Measurements from ENCODE around the gene RBBP8NL. TPM values are rescaled to one million over a fixed set of nuclear protein-coding genes. Genes with fewer than 3 reads are reported as not detected.

RBBP8NL gene, protein sequence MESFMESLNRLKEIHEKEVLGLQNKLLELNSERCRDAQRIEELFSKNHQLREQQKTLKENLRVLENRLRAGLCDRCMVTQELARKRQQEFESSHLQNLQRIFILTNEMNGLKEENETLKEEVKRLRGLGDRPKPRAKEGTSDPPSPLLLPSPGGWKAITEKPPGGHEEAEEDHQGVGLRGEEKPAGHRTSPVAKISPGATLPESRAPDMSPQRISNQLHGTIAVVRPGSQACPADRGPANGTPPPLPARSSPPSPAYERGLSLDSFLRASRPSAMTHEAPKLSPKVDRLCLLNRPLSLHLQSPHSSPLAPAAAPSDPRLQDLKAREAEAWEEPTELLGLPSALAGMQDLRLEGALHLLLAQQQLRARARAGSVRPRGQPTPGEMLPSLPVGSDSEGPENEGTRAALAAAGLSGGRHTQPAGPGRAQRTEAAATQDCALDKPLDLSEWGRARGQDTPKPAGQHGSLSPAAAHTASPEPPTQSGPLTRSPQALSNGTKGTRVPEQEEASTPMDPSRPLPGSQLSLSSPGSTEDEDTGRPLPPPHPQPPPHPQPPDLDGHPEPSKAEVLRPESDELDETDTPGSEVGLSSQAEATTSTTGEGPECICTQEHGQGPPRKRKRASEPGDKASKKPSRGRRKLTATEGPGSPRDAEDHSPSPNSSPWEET
- total RNA-seq (2014; rRNA removed; shearing (Covaris generic)), result not detected in 2 replicates

DNA sequence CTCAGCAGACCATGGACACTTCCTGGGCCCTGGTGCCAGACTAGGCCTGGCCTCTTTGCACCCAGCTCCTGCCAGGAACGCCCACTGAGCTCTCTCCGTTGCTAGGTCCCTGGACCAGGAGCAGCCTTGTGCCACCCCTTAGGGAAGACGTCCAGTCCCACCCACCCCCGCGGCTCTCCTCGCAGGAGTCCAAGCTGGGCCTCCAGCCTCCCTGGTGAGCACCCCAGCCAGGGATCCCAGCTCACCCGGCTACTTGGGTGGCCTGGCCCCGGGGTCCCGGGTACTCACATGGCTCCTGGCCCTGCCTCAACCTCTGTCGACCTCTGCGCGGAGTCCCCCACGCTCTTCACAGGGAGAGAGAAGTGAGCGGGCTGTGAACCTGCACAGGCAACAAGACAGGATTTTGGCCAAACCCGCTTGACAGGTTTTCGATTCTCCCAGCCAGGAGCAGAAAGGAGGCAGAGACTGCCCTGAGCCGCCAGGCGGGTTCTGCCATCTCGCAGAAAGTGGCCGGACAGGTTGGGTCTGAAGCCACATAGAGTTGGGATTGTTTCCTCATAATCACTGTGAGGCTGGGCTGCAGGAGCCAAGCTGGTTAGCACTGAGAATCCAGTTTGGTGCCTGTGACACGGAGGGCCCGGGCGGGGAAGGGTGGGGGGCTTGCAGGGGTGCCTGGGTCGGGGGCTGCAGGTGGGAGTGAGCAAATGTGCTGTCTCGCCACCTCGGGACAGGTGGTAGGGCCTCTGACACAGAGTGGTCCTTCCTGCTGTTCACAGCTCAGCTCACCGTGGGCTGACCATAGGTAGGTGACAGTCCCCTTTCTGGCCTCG is at the start of gene RBBP8NL:
RBBP8NL (minus strand) TSS at position 368 of the 830 bp plus-strand sequence. CDS start 7,892 bp downstream, outside the sequence.
- H3K27ac ChIP-seq, result no peak within 1 kb of the TSS
- peaks cover 76% of the 10 kb centered on the region for H3K27me3 ChIP-seq
- DNase-seq, result no peak
- H3K9me3 ChIP-seq (replicated peaks), result no peaks in the 10 kb centered on the region
- H3K4me3 ChIP-seq, result no peak within 1 kb of the TSS
- H3K36me3 ChIP-seq, result no peaks in the 10 kb centered on the region
- H3K4me1 ChIP-seq, result no peaks in the 10 kb centered on the region; the same call in 1 of the 2 replicates

DNA sequence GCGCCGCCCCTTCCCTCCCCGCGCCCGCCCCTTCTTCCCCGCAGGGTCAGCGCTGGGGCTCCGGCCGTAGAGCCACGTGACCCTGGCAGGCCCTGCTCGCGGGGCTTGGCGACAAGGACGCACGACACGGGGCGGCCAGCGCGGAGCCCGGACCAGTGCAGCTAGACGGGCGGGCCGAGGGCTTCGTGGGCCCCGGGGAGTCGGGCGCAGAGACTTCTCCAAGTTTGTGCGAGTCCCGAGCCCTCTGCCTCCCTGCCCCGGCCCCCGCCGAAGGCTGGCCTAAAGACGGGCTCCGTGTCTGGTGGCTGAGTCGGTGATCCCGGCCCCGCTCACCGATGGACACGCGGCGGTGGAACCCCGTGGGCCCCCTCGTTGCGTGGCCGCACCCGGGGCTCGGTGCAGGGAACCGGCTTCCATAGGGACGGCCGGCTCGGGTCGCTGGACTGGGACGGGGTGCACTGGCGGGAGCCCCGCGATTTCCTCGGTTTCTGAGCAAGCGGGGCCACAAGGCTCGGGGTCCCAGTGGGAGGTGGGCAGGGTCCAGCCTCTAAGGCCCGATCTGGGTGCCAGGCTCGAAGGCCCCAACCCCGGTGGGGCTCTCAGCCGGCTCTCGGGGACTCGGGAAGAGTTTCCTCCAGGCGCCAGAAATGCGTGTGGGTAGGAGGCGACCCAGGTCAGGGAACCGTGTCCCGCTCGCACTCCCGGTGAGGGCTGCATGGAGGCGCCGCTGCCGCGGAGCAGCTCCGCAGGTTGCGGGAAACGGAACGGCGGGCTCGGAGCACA is 48.9 kb upstream of the RBBP8NL start:
- Histone ChIP-seq H3K36me3 (no peaks in the 10 kb centered on the region), H3K4me1 (no peaks in the 10 kb centered on the region; the same call in 1 of the 2 replicates), H3K27ac (no peak overlapping the region), H3K9me3 (replicated peaks) (no peaks in the 10 kb centered on the region), H3K4me3 (no peak overlapping the region), H3K27me3 (peaks cover 43% of the 10 kb centered on the region)
- no peak for DNase-seq

DNA sequence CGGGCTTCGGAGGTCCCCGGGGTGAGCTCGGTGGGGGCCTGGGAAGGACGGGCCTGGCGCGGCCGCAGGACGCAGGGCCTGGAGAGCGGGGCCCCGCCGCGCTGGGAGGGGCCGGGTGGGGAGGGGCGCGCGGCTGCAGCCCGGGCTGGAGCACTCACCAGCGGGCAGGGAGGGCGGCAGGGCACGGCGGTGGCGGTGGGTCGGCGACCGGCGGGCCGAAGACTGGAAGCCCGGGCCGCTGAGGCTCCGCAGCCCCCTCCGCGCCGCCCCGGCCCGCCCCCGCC is 48.4 kb upstream of the RBBP8NL start, which contains the start of gene GATA5:
GATA5 (minus strand) TSS at position 224 of the 284 bp plus-strand sequence. CDS start 474 bp downstream, outside the sequence.
- no peak for DNase-seq
- H3K4me1 ChIP-seq, result no peaks in the 10 kb centered on the region
- no peak within 1 kb of the TSS for H3K4me3 ChIP-seq
- H3K27ac ChIP-seq, result no peak within 1 kb of the TSS
- H3K36me3 ChIP-seq, result no peaks in the 10 kb centered on the region
- no peaks in the 10 kb centered on the region for H3K9me3 ChIP-seq (replicated peaks)
- H3K27me3 ChIP-seq, result peaks cover 43% of the 10 kb centered on the region

DNA sequence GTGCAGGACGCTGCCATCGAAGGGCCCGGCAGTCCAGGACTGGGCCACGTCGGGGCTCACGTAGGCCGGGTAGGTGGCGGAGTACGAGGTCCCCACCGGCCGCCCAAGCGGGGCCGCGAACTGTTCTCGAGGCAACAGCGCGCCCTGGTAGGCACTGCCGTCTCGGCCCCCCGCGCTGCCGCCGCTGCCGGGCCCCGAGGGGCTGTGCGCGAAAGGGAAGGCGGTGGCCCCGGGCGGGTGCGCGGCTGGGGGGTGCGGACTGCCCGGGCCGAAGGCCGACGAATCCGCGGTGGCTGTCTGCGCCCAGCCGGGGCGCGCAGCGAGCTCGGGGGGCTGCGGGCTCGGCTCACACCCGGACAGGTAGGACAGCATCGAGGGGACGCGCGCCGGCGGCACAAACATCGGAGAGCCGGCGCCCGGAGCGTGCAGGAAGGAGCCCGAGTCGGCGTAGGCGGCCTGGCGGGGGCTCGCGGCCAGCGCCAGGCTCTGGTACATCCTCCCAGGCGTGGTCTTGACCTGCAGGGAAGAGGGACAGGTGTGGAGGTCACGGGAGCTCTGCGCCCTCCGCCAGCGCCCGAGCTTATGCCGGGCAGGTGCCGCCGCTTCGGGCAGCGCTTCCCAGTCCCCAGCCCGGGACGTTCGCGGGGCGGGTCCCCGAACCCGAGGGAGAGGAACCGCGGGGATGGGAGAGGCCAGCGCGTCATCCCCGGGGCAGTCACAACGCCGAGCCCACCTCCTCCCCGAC is 47.9 kb upstream of the RBBP8NL start:
- no peaks in the 10 kb centered on the region for H3K4me1 ChIP-seq
- H3K27ac ChIP-seq, result no peak overlapping the region
- no peak for DNase-seq
- no peaks in the 10 kb centered on the region for H3K36me3 ChIP-seq
- peaks cover 43% of the 10 kb centered on the region for H3K27me3 ChIP-seq
- no peaks in the 10 kb centered on the region for H3K9me3 ChIP-seq (replicated peaks)
- H3K4me3 ChIP-seq, result no peak overlapping the region

DNA sequence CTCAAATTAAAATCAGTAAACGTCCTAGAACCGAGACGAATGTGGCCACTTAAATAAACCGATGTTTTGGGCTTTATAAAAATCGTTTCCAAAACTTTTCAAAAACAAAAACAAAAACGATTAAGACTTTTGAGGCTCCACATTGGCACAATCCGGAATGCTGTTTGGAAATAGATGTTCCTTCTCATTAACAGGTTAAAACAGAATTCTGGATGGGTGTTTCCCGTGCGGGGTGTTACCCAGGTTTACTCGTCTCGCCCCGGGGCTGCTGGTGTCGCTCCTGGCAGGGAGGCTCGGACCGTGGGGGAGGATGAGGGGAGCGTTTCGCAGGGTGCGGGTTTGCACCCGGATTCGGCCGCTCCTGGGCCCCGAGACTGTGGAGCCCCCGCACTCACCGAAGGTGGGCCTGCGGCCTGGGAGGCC is 47.3 kb upstream of the RBBP8NL start:
- Histone ChIP-seq H3K36me3 (no peaks in the 10 kb centered on the region), H3K27me3 (peaks cover 46% of the 10 kb centered on the region), H3K4me1 (no peaks in the 10 kb centered on the region), H3K9me3 (replicated peaks) (no peaks in the 10 kb centered on the region), H3K4me3 (no peak overlapping the region), H3K27ac (no peak overlapping the region)
- no peak for DNase-seq

DNA sequence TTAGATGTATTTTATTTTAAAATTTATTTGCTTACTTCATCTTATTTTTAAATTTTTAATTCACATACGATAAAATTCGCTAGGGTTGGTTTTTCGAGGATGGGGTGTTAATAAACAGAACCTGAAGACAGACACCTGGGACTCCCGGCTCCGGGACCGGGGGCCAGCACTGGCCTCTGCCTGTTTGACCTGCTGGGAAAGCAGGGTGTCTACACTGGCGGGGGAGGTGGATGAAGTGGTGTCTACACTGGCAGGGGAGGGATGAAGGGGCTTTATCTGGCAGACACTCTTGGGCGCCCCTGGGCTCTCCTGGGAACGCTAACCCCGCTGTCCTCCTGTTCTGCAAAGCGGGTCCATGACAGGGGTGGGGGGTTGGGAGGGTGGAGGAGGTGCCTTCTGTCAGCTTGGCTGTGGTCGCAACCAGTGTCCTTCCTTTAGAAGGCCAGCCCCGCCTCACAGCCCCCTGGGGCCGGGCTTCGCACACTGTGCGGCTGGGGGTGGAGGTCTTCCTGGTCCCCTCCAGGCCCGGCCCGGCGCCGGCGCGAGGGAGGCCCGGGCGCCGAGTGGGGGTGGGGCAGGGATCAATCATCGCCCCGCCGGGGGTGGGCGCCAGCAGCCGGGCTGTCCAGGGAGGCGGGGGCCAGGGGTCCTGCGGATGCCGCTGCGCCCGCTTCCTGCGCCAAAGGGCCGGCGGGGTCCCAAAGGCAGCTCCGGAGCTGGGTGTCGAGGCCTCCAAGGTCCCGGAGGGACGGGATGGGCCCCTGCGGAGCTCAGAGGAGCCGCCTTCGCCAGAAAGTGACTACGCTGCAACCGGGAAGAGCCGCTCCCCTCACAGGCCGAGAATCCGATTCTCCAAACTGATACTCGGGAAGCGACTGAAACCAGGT is 46.6 kb upstream of the RBBP8NL start:
- H3K27me3 ChIP-seq, result peaks cover 46% of the 10 kb centered on the region

DNA sequence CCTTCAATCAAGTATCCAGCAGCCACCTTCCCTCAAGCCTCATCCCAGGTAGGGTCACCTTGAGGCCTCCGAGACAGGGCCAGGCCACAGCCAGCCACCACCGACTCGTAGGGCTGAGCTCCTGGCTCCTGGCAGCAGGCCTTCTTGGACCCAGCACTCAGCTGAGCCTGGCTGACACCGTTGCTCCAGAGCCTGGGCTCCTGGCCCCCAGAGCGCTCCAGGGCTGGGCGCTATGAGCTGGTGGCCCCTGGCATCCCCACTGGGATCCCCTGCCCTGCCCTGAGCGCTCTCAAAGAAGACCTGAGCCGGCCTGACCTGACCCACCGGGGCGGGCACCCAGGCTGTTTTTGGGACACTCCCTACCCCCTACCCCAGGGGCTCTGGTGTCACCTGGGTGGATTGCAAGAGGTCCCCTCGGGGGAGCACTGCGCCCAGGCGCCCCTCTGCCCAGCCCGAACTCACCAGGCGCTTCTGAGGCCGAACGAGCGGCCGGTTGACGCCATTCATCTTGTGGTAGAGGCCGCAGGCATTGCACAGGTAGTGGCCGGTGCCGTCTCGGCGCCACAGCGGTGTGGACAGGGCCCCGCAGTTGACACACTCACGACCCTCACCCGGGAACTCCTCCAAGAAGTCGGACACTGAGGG is 45.7 kb upstream of the RBBP8NL start:
- Histone ChIP-seq H3K4me3 (no peak overlapping the region), H3K27me3 (peaks cover 52% of the 10 kb centered on the region), H3K36me3 (no peaks in the 10 kb centered on the region), H3K4me1 (no peaks in the 10 kb centered on the region), H3K9me3 (replicated peaks) (no peaks in the 10 kb centered on the region), H3K27ac (no peak overlapping the region)
- no peak for DNase-seq

More for the DNA sequence above, 46.6 kb upstream of the RBBP8NL start:
- no peak for DNase-seq
- Histone ChIP-seq H3K36me3 (no peaks in the 10 kb centered on the region), H3K9me3 (replicated peaks) (no peaks in the 10 kb centered on the region), H3K4me1 (no peaks in the 10 kb centered on the region), H3K4me3 (no peak overlapping the region), H3K27ac (no peak overlapping the region)

DNA sequence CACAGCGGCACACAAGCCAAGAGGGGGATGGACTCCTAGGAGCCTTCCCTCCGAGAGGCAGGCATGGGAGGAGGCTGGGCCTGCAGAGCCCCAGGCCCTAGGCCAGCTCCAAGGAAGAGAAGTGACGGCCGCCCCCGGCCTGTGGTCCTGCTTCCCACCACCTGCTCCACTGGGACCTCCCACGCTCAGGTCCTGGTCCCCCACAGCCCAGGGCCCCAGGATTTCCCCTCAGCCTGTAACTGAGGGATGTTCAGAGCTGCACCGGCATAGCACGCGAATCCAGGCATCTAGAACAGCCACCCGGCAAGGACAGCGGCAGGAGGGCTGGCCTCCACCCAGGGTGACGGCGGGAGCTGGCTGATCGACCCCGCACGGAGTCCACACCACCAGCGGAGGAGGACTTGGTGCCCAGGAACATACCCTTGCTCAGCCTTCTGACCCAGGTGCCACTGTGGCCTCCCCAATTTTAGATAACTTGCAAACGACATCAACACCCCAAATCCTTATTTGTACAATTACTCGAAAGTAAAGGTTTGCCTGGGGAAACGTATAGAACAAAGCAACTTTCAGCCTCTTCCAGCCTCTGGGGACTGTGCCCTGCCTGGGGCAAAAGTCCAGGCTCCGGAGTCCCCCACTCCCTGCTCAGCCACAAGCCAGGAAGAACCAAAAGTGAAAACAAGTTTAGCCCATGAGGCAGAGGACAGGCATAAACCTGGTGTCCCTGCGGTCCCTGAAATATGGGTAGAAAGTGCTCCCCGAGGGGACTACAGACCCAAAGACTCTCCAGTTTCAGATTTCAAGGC is 45.0 kb upstream of the RBBP8NL start:
- no peak for DNase-seq
- no peak overlapping the region for H3K27ac ChIP-seq
- H3K27me3 ChIP-seq, result peaks cover 55% of the 10 kb centered on the region
- H3K4me1 ChIP-seq, result no peaks in the 10 kb centered on the region
- H3K4me3 ChIP-seq, result no peak overlapping the region
- no peaks in the 10 kb centered on the region for H3K36me3 ChIP-seq
- H3K9me3 ChIP-seq (replicated peaks), result no peaks in the 10 kb centered on the region

DNA sequence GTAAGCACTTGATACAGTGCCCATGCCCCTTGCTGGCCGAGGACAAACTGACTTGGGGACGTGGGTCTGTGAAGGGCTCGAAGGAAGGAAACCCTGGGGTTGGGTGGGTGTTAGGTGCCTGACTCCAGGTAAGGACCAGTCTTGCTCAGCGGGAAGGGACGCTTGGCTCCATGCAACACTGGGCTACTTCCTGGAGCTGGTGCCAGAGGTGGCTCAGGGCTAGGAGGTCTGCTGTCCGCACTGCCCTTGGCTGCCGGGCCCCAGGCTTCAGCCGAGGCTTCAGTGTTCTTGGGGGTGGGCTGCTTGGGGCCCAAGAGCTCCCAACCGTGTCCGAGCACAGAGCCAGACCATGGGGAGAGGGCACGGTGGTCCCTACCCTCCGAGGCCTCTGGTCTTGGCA is 43.1 kb upstream of the RBBP8NL start:
- Histone ChIP-seq H3K27me3 (peaks cover 74% of the 10 kb centered on the region), H3K36me3 (no peaks in the 10 kb centered on the region), H3K27ac (no peak overlapping the region), H3K4me3 (no peak overlapping the region), H3K4me1 (no peaks in the 10 kb centered on the region), H3K9me3 (replicated peaks) (no peaks in the 10 kb centered on the region)
- no peak for DNase-seq

DNA sequence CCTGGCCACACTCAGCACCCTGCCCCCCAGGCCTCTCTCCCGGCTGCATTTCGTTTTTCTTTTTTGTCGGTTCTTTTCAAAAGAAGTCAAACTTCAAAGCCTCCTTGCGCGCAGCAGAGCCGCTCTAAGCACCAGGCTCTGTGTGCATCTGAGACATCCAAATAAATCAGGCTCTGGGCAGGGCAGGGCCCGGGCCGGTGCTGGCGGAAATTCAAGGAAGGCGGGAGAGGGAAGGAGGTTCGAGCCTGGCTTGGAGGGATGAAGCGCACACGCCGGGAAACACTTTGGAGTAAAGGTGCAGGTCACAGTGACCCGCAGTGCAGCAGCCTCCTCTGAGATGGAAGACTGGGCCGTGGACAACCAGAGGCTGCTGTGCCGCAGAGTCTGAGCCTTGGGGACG is 42.7 kb upstream of the RBBP8NL start:
- H3K4me1 ChIP-seq, result no peaks in the 10 kb centered on the region
- no peaks in the 10 kb centered on the region for H3K9me3 ChIP-seq (replicated peaks)
- no peak overlapping the region for H3K4me3 ChIP-seq
- no peak for DNase-seq
- no peak overlapping the region for H3K27ac ChIP-seq
- no peaks in the 10 kb centered on the region for H3K36me3 ChIP-seq
- peaks cover 78% of the 10 kb centered on the region for H3K27me3 ChIP-seq

DNA sequence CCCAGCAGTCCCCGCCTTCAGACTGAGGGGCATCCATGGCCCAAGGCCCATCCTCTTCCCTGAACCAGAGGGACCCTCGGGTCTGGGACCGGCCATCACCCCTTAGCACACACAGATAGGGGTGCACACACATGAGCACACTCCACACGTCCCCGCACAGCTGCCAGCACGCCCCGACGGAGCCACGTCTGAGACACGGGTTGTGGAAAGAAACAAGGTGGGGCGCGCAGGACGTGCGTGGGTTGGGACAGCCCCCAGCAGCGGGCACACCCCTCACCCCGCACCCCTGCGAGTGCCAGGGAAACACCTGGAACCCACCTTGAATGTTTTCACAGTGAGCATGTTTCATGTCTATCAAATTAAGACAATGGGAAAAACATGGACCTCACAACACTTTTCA is 42.0 kb upstream of the RBBP8NL start:
- H3K36me3 ChIP-seq, result no peaks in the 10 kb centered on the region
- peaks cover 82% of the 10 kb centered on the region for H3K27me3 ChIP-seq
- no peak overlapping the region for H3K4me3 ChIP-seq
- H3K27ac ChIP-seq, result no peak overlapping the region
- no peaks in the 10 kb centered on the region for H3K4me1 ChIP-seq
- no peak for DNase-seq
- H3K9me3 ChIP-seq (replicated peaks), result no peaks in the 10 kb centered on the region

Data from SJCRH30 (cell line).